GM12878 (cell line): ENCODE data around the gene ANXA3. TPM values are rescaled to one million over a fixed set of nuclear protein-coding genes. Genes with fewer than 3 reads are reported as not detected.

Experiments
- ATAC-seq: fragments of 200-7000 bp; cut with Tn5 transposase; 3 replicates; pipeline ENCODE4 v1.9.1; 2020; ENCODE audit warnings: mild to moderate bottlenecking, moderate library complexity
- BruUV-seq: library from RNA; stranded (reverse); fragments of 400-500 nt; replicated peaks from 2 replicates; lab custom pipeline; 2021; lab: Mats Ljungman, UMichigan
- CTCF ChIA-PET: fragments of 300-600 bp; sonication (Branson Sonifier 250); formaldehyde crosslinking; extraction: SDS; loops from one replicate; lab custom pipeline; 2021; ENCODE audit warnings: inconsistent platforms; lab: Yijun Ruan, JAX
- POLR2A ChIA-PET: fragments of 350-600 bp; formaldehyde crosslinking; extraction: SDS; loops from one replicate; lab custom pipeline; 2021; ENCODE audit warnings: inconsistent platforms; lab: Charles Lee
- RAD21 ChIA-PET: fragments of 300-600 bp; sonication (Branson Sonifier 250); formaldehyde crosslinking; loops from one replicate; lab custom pipeline; 2023; ENCODE audit warnings: antibody characterized with exemption; ENCODE audit not compliant: unreplicated experiment; lab: Charles Lee
- SMC1A ChIA-PET: fragments of 300-600 bp; sonication (Branson Sonifier 250); formaldehyde crosslinking; loops from one replicate; lab custom pipeline; 2023; ENCODE audit not compliant: unreplicated experiment, uncharacterized antibody; lab: Charles Lee
- DNase-seq: peaks from one replicate; pipeline ENCODE4 v3.0.0-alpha.2; 2011; ENCODE audit warnings: low read depth, low spot score
- FAIRE-seq: peaks from 3 replicates; lab custom pipeline; 2011; peaks lifted over from hg19 to GRCh38; lab: Jason Lieb, UNC
- H2AFZ ChIP-seq: 2 replicates; pipeline ENCODE4 v1.6.0; 2011; ENCODE audit warnings: low read depth, low read length, control low read depth; ENCODE audit not compliant: control insufficient read depth
- H3K27ac ChIP-seq: 2 replicates; pipeline ENCODE4 v1.5.1; 2011; ENCODE audit warnings: control low read depth; ENCODE audit not compliant: control insufficient read depth, insufficient read depth
- H3K27me3 ChIP-seq, 2 experiments: replicated peaks in 1 of 2; 2 replicates each; pipeline versions ENCODE4 v1.6.0 to v1.6.1; 2011; ENCODE audit warnings: low read length in 1 of 2; ENCODE audit not compliant: control insufficient read depth in 2 of 2, insufficient read depth in 2 of 2
- H3K36me3 ChIP-seq, 2 experiments: 2 replicates each; pipeline ENCODE4 v1.5.1; 2011; ENCODE audit warnings: low read length in 1 of 2; ENCODE audit not compliant: control insufficient read depth in 2 of 2, insufficient read depth in 2 of 2
- H3K4me1 ChIP-seq: 2 replicates; pipeline ENCODE4 v1.6.1; 2011; ENCODE audit warnings: mild to moderate bottlenecking, low read length, moderate library complexity, mixed read lengths; ENCODE audit not compliant: control insufficient read depth, insufficient read depth
- H3K4me2 ChIP-seq: 2 replicates; pipeline ENCODE4 v1.6.0; 2011; ENCODE audit warnings: control low read depth; ENCODE audit not compliant: control insufficient read depth, insufficient read depth
- H3K4me3 ChIP-seq: fragments of 200-600 bp; sonication (generic); 2 replicates; pipeline ENCODE4 v1.5.1; 2016
- H3K79me2 ChIP-seq: 2 replicates; pipeline ENCODE4 v1.6.0; 2011; ENCODE audit warnings: low read length; ENCODE audit not compliant: control insufficient read depth, insufficient read depth
- H3K9ac ChIP-seq: 2 replicates; pipeline ENCODE4 v1.8.0; 2011; ENCODE audit warnings: low read length, control low read depth, mixed read lengths; ENCODE audit not compliant: control insufficient read depth, insufficient read depth
- H3K9me3 ChIP-seq: replicated peaks from 3 replicates; pipeline ENCODE4 v1.5.1; 2011; ENCODE audit warnings: mild to moderate bottlenecking, low read length; ENCODE audit not compliant: control insufficient read depth, insufficient read depth
- H4K20me1 ChIP-seq: 2 replicates; pipeline ENCODE4 v1.6.0; 2011; ENCODE audit not compliant: control insufficient read depth, insufficient read depth
- BACH1 ChIP-seq: fragments of 450-650 bp; IDR thresholded peaks from 2 replicates; pipeline ENCODE4 v1.6.1; 2017; ENCODE audit warnings: mild to moderate bottlenecking, borderline replicate concordance
- BRCA1 ChIP-seq: IDR thresholded peaks from 2 replicates; pipeline ENCODE4 v1.6.1; 2011; ENCODE audit warnings: low read depth, low read length, improper control_type of control experiment
- ESRRA ChIP-seq: IDR thresholded peaks from 2 replicates; pipeline ENCODE4 v1.6.1; 2012; ENCODE audit warnings: mild to moderate bottlenecking, low read length, improper control_type of control experiment
- FOXK2 ChIP-seq: fragments of 450-650 bp; IDR thresholded peaks from 2 replicates; pipeline ENCODE4 v1.6.1; 2017; ENCODE audit warnings: mild to moderate bottlenecking, moderate library complexity
- HDAC6 ChIP-seq: fragments of 200-600 bp; sonication (generic); IDR thresholded peaks from one replicate; pipeline ENCODE4 v1.8.0; 2017; ENCODE audit warnings: antibody characterized with exemption; ENCODE audit not compliant: unreplicated experiment
- IRF4 ChIP-seq: IDR thresholded peaks from 2 replicates; pipeline ENCODE4 v1.6.1; 2011; ENCODE audit warnings: low read depth, low read length
- NFIC ChIP-seq: IDR thresholded peaks from 2 replicates; pipeline ENCODE4 v1.6.1; 2012; ENCODE audit warnings: low read depth, mild to moderate bottlenecking, inconsistent platforms, low read length, moderate library complexity
- NKRF ChIP-seq: fragments of 450-650 bp; conservative IDR thresholded peaks from 2 replicates; pipeline ENCODE4 v1.6.1; 2017; ENCODE audit warnings: mild to moderate bottlenecking, moderate library complexity
- NR2C2 ChIP-seq: IDR thresholded peaks from 2 replicates; pipeline ENCODE4 v1.6.1; 2011; ENCODE audit warnings: borderline replicate concordance, low read depth; ENCODE audit not compliant: control insufficient read depth, insufficient read length
- PAX5 ChIP-seq: IDR thresholded peaks from 2 replicates; pipeline ENCODE4 v1.6.1; 2011; ENCODE audit warnings: low read depth, low read length, borderline replicate concordance
- PAX8 ChIP-seq: fragments of 450-650 bp; IDR thresholded peaks from 2 replicates; pipeline ENCODE4 v1.6.1; 2017; ENCODE audit warnings: mild to moderate bottlenecking, moderate library complexity
- RB1 ChIP-seq: fragments of 450-650 bp; formaldehyde crosslinking; IDR thresholded peaks from 2 replicates; pipeline ENCODE4 v1.6.1; 2017; ENCODE audit warnings: mild to moderate bottlenecking, borderline replicate concordance
- TCF7 ChIP-seq: IDR thresholded peaks from 2 replicates; pipeline ENCODE4 v1.6.1; 2014; ENCODE audit warnings: antibody characterized with exemption, borderline replicate concordance
- WRNIP1 ChIP-seq: IDR thresholded peaks from 2 replicates; pipeline ENCODE4 v1.6.1; 2011; ENCODE audit warnings: low read depth, low read length, improper control_type of control experiment, borderline replicate concordance
- ZSCAN29 ChIP-seq: fragments of 450-650 bp; IDR thresholded peaks from 2 replicates; pipeline ENCODE4 v1.6.1; 2017; ENCODE audit warnings: mild to moderate bottlenecking, moderate library complexity
- WGBS: methylation state at CpG from one replicate; pipeline ENCODE4 v1.1.6; 2016; ENCODE audit warnings: low lambda C conversion rate; ENCODE audit not compliant: insufficient replicate concordance, insufficient coverage; ENCODE audit errors: missing lambda C conversion rate; 5-methylcytosine and 5-hydroxymethylcytosine counted together
- in situ Hi-C: fragments of 300-500 bp; cut with MboI; formaldehyde crosslinking; loops from 9 replicates; pipeline ENCODE4 v1.14.3; 2018; ENCODE audit warnings: mixed read lengths
- intact Hi-C: fragments of 100-400 bp; cut with micrococcal nuclease; formaldehyde crosslinking; loops from one replicate; pipeline ENCODE4 v1.14.2; 2022; ENCODE audit not compliant: unreplicated experiment
- polyA plus RNA-seq, 11 experiments: library from polyadenylated mRNA; depleted of rRNA in 4 of 11; unstranded in 6 of 11; stranded (reverse) in 5 of 11; fragments of >200 nt; fragmentation: Nextera tagmentation in 4 of 11; fragmentation: Illumina TruSeq in 1 of 11; extraction: Ambion mirVana in 4 of 11; extraction: Trizol in 1 of 11; gene quantifications; 1 replicate in 1 of 11; 2 replicates in 10 of 11; pipeline versions ENCODE4 v1.2.1 to v1.2.3, GENCODE V29; 2011 to 2016; ENCODE audit warnings: inconsistent platforms in 2 of 11, missing spikeins in 2 of 11, low read depth in 1 of 11
- total RNA-seq, 4 experiments: library from RNA; depleted of rRNA in 3 of 4; stranded (reverse); fragments of >200 nt in 3 of 4; fragmentation: Illumina TruSeq in 1 of 4; extraction: Trizol in 1 of 4; gene quantifications; 2 replicates each; pipeline versions ENCODE4 v1.2.1 to v1.2.3, GENCODE V29; 2013 to 2021
- TF ChIP-seq, protein P1 (sequence below): fragments of 450-650 bp; formaldehyde crosslinking; IDR thresholded peaks from 2 replicates; pipeline ENCODE4 v1.5.0; 2022; ENCODE audit warnings: mild to moderate bottlenecking, missing genetic modification characterization

The ANXA3 gene
- total and polyA plus RNA-seq, 10 of the 15 experiments (the other 5 are each of a cell fraction or from before 2014, with no cell fraction given), result 0.28 to 14.7 (median 0.91) TPM

DNA sequence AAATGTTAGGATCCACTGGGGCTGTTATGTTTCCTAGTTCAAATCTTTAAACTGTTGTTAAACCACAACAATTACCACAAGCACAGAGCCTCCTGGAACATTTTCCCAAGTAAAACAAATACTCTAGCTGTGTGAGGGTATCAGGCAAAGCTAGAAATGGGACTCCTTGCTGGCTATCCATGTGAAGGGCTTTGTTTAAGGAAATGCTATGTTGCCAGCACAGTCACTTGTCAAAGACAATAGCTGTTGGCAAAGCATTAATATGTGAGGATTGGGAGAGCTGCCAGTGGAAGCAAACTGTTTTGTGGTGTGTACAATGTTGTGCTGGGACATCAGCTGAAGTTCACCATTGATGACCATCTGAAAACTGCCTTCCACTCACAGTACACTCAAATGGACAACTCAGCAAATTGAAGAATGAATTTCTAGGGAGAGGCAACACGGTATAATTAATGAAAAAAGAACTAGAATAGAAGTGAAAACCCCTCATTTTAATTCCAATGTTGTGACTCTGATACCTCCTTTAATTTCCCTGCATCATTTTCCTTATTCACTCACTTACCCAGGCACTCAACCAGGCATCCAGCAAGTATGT is 100.8 kb downstream of the ANXA3 start:
- H3K36me3 ChIP-seq, result no peaks in the 10 kb centered on the region
- no peaks in the 10 kb centered on the region for H3K79me2 ChIP-seq
- in situ Hi-C loops, result no loop called here
- BruUV-seq, result no TSS peak
- no peak overlapping the region for H3K9ac ChIP-seq
- TF ChIP-seq NFIC (no peak), ZSCAN29 (no peak), NKRF (no peak), PAX8 (no peak), RB1 (no peak), NR2C2 (no peak), PAX5 (no peak), HDAC6 (no peak), BRCA1 (no peak), IRF4 (no peak), ESRRA (no peak), FOXK2 (no peak), BACH1 (no peak), WRNIP1 (no peak), TCF7 (no peak)
- TF ChIP-seq, protein P1, sequence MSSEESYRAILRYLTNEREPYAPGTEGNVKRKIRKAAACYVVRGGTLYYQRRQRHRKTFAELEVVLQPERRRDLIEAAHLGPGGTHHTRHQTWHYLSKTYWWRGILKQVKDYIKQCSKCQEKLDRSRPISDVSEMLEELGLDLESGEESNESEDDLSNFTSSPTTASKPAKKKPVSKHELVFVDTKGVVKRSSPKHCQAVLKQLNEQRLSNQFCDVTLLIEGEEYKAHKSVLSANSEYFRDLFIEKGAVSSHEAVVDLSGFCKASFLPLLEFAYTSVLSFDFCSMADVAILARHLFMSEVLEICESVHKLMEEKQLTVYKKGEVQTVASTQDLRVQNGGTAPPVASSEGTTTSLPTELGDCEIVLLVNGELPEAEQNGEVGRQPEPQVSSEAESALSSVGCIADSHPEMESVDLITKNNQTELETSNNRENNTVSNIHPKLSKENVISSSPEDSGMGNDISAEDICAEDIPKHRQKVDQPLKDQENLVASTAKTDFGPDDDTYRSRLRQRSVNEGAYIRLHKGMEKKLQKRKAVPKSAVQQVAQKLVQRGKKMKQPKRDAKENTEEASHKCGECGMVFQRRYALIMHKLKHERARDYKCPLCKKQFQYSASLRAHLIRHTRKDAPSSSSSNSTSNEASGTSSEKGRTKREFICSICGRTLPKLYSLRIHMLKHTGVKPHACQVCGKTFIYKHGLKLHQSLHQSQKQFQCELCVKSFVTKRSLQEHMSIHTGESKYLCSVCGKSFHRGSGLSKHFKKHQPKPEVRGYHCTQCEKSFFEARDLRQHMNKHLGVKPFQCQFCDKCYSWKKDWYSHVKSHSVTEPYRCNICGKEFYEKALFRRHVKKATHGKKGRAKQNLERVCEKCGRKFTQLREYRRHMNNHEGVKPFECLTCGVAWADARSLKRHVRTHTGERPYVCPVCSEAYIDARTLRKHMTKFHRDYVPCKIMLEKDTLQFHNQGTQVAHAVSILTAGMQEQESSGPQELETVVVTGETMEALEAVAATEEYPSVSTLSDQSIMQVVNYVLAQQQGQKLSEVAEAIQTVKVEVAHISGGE (CRISPR knock-in tag), result no peak
- H3K4me1 ChIP-seq, result peaks cover 14% of the 10 kb centered on the region
- 38% methylated on average over 1 of the region's 1 CpG for WGBS
- no peak for FAIRE-seq
- ChIA-PET SMC1A (interaction anchor here (0.5 to 2.7 kb wide), 16 partner anchors 10 to 786 kb away, joined by 3 to 12 read pairs (median 4); no protein-coding TSS in a partner anchor), POLR2A (interaction anchor here (1.2 kb wide), 1 partner anchor 19 kb away, joined by 4 read pairs; no protein-coding TSS in a partner anchor), CTCF (interaction anchor here (0.7 to 2.6 kb wide), 9 partner anchors 9 to 159 kb away, joined by 3 to 10 read pairs (median 3); no protein-coding TSS in a partner anchor), RAD21 (interaction anchor here (0.6 to 1.2 kb wide), 4 partner anchors 15 to 593 kb away, joined by 3 read pairs; no protein-coding TSS in a partner anchor)
- H4K20me1 ChIP-seq, result no peaks in the 10 kb centered on the region
- H3K4me2 ChIP-seq, result no peak overlapping the region
- no peak overlapping the region for H3K27ac ChIP-seq
- DNase-seq, result no peak
- H2AFZ ChIP-seq, result no peak overlapping the region
- no peak overlapping the region for H3K4me3 ChIP-seq
- no peak for ATAC-seq
- no peaks in the 10 kb centered on the region for H3K27me3 ChIP-seq
- H3K9me3 ChIP-seq, result no peaks in the 10 kb centered on the region
- intact Hi-C loops, result no loop called here
